GM12891 (cell line): Measurements from ENCODE around the gene FRZB.

Experiments used
- PAX5 ChIP-seq: IDR thresholded peaks from 2 replicates; pipeline ENCODE4 v1.6.1; 2011; ENCODE audit warnings: low read length, moderate library complexity, mild to moderate bottlenecking; ENCODE audit not compliant: insufficient read depth, severe bottlenecking
- POLR2A ChIP-seq: IDR thresholded peaks from 2 replicates; pipeline ENCODE4 v1.6.1; 2011; ENCODE audit warnings: low read depth, low read length, control low read depth
- POLR2AphosphoS5 ChIP-seq: IDR thresholded peaks from 2 replicates; pipeline ENCODE4 v1.6.1; 2011; ENCODE audit warnings: low read depth, low read length, control low read depth
- POU2F2 ChIP-seq: IDR thresholded peaks from 2 replicates; pipeline ENCODE4 v1.6.1; 2011; ENCODE audit warnings: low read depth, mild to moderate bottlenecking, control low read depth, low read length, moderate library complexity
- SPI1 ChIP-seq: IDR thresholded peaks from 2 replicates; pipeline ENCODE4 v1.6.1; 2011; ENCODE audit warnings: low read depth, low read length, control low read depth
- TAF1 ChIP-seq: IDR thresholded peaks from 2 replicates; pipeline ENCODE4 v1.6.1; 2011; ENCODE audit warnings: low read depth, low read length, control low read depth

DNA sequence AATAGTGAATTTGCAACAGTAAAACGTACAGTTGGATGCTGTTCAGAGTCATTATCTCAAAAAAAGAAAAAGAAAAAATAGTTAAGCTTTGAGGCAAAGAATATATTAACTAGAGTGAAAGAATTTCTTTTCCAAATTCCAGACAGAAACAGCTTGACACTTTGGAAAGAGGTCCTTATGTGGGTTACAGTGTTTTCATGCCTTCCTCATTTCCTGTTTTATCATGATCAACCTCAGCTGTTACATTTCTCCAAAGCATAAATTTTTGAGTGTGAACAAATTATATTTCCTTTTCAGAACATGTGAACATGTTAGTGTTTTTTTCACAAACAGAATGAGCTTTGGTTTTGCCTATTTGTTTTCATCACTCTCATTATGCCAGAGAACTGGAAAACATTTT is 13.6 kb downstream of the FRZB start:
- TF ChIP-seq POLR2A (no peak), POLR2AphosphoS5 (no peak), SPI1 (no peak), TAF1 (no peak), PAX5 (no peak), POU2F2 (no peak)
